Ovary (tissue), 3 donors: Measurements from ENCODE around the gene MYO1F.

Source experiments
- EP300 ChIP-seq: sonication (generic); formaldehyde crosslinking; IDR thresholded peaks from one replicate; pipeline ENCODE4 v1.6.1; 2017; ENCODE audit warnings: antibody characterized with exemption
- POLR2A ChIP-seq: fragments of 450-650 bp; IDR thresholded peaks from one replicate; pipeline ENCODE4 v1.6.1; 2017; ENCODE audit warnings: antibody characterized with exemption, mild to moderate bottlenecking, moderate library complexity
- TF ChIP-seq, protein P1 (sequence below), 3 donors: fragments of 450-650 bp in 2 of 3; fragments of 200-600 bp in 1 of 3; IDR thresholded peaks; one replicate each; pipeline versions ENCODE4 v1.5.1 to v1.8.0; 2016 to 2022; ENCODE audit warnings: antibody characterized with exemption in 3 of 3, mild to moderate bottlenecking in 1 of 3
- donor health status: DM: no; HTN: no; CAD: no.

- no peak for TF ChIP-seq POLR2A
- TF ChIP-seq, protein P1, sequence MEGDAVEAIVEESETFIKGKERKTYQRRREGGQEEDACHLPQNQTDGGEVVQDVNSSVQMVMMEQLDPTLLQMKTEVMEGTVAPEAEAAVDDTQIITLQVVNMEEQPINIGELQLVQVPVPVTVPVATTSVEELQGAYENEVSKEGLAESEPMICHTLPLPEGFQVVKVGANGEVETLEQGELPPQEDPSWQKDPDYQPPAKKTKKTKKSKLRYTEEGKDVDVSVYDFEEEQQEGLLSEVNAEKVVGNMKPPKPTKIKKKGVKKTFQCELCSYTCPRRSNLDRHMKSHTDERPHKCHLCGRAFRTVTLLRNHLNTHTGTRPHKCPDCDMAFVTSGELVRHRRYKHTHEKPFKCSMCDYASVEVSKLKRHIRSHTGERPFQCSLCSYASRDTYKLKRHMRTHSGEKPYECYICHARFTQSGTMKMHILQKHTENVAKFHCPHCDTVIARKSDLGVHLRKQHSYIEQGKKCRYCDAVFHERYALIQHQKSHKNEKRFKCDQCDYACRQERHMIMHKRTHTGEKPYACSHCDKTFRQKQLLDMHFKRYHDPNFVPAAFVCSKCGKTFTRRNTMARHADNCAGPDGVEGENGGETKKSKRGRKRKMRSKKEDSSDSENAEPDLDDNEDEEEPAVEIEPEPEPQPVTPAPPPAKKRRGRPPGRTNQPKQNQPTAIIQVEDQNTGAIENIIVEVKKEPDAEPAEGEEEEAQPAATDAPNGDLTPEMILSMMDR (IDR thresholded peaks at IDR 0.05) = no peak
- TF ChIP-seq EP300 = no peak
Observed at GRCh38 chr19:8617984-8618383, 40.7 kb upstream of the MYO1F start.
